Memory B cell (primary cell): ENCODE measurements around the gene CCDC183.
"Not testable (repeated sequence)": the region's sequence is repeated elsewhere in the genome, so short reads cannot be mapped to it uniquely, and the experiment has no call there.

Experiments
- ATAC-seq: fragments of 150-1000 bp; cut with Tn5 transposase; 2 replicates; pipeline ENCODE4 v1.10.0; 2021; ENCODE audit warnings: low read depth, mild to moderate bottlenecking, moderate library complexity
- DNase-seq, 2 donors: peaks; one replicate each; pipeline ENCODE4 v3.0.0; 2022; ENCODE audit warnings: low spot score in 2 of 2
- H3K27ac Mint-ChIP-seq: one replicate; pipeline ENCODE4 v1.8.0; 2022; ENCODE audit warnings: mild to moderate bottlenecking, moderate library complexity, mixed read lengths
- H3K27me3 Mint-ChIP-seq: one replicate; pipeline ENCODE4 v1.8.0; 2022; ENCODE audit warnings: mixed read lengths
- H3K36me3 Mint-ChIP-seq: one replicate; pipeline ENCODE4 v1.8.0; 2022; ENCODE audit warnings: mild to moderate bottlenecking, mixed read lengths
- H3K4me1 Mint-ChIP-seq: one replicate; pipeline ENCODE4 v1.8.0; 2022; ENCODE audit warnings: mixed read lengths
- H3K4me3 Mint-ChIP-seq: one replicate; pipeline ENCODE4 v1.8.0; 2022; ENCODE audit warnings: mild to moderate bottlenecking, moderate library complexity, mixed read lengths
- H3K9me3 Mint-ChIP-seq: one replicate; pipeline ENCODE4 v1.8.0; 2022; ENCODE audit warnings: mixed read lengths

The CCDC183 gene

GRCh38 chr9:136765041-136765440 lies 31.1 kb upstream of the CCDC183 start:
- DNase-seq (no peak), ATAC-seq (no peak)
- Mint-ChIP-seq H3K27me3 (peaks cover 4% of the 10 kb centered on the region), H3K9me3 (no peaks in the 10 kb centered on the region), H3K4me3 (no peak overlapping the region), H3K4me1 (peaks cover 31% of the 10 kb centered on the region), H3K36me3 (no peaks in the 10 kb centered on the region), H3K27ac (peak overlapping the region; percentile 93)

GRCh38 chr9:136765745-136766409 lies 30.3 kb upstream of the CCDC183 start:
- DNase-seq (peak in 1 of 2 donors; percentile 57), ATAC-seq (peak; percentile 68)
- not testable (repeated sequence) for H3K27me3 Mint-ChIP-seq, H3K9me3 Mint-ChIP-seq, H3K36me3 Mint-ChIP-seq
- H3K4me1 Mint-ChIP-seq: peaks cover 29% of the 10 kb centered on the region
- peak overlapping the region; percentile 93 for H3K27ac Mint-ChIP-seq
- peak overlapping the region; percentile 65 for H3K4me3 Mint-ChIP-seq

GRCh38 chr9:136766410-136767120 lies 29.6 kb upstream of the CCDC183 start:
- Mint-ChIP-seq H3K4me1 (peaks cover 28% of the 10 kb centered on the region), H3K27ac (peak overlapping the region; percentile 93), H3K4me3 (peak overlapping the region; percentile 62)
- peak; percentile 75 to 77 for DNase-seq
- not testable (repeated sequence) for H3K9me3 Mint-ChIP-seq, H3K36me3 Mint-ChIP-seq, H3K27me3 Mint-ChIP-seq
- peak; percentile 30 for ATAC-seq

- ATAC-seq: no peak
These were observed 26.4 kb upstream of the CCDC183 start for GRCh38 chr9:136769710-136770191.

GRCh38 chr9:136771907-136772415 lies 24.2 kb upstream of the CCDC183 start:
- peaks cover 12% of the 10 kb centered on the region for H3K27me3 Mint-ChIP-seq
- no peak overlapping the region for H3K27ac Mint-ChIP-seq
- H3K36me3 Mint-ChIP-seq: no peaks in the 10 kb centered on the region
- H3K4me3 Mint-ChIP-seq: no peak overlapping the region
- H3K4me1 Mint-ChIP-seq: peaks cover 17% of the 10 kb centered on the region
- no peak for ATAC-seq
- no peak for DNase-seq
- no peaks in the 10 kb centered on the region for H3K9me3 Mint-ChIP-seq

More at GRCh38 chr9:136769710-136770191, 26.4 kb upstream of the CCDC183 start:
- H3K9me3 Mint-ChIP-seq: no peaks in the 10 kb centered on the region
- H3K4me1 Mint-ChIP-seq: peaks cover 33% of the 10 kb centered on the region
- H3K27ac Mint-ChIP-seq: peak overlapping the region; percentile 68
- H3K27me3 Mint-ChIP-seq: peaks cover 10% of the 10 kb centered on the region
- H3K4me3 Mint-ChIP-seq: peak overlapping the region; percentile 68
- no peak for DNase-seq
- H3K36me3 Mint-ChIP-seq: no peaks in the 10 kb centered on the region

GRCh38 chr9:136773386-136774044 lies 22.6 kb upstream of the CCDC183 start:
- H3K27me3 Mint-ChIP-seq: peaks cover 20% of the 10 kb centered on the region
- peak; percentile 90 for ATAC-seq
- H3K4me1 Mint-ChIP-seq: peaks cover 10% of the 10 kb centered on the region
- no peaks in the 10 kb centered on the region for H3K36me3 Mint-ChIP-seq
- no peak overlapping the region for H3K4me3 Mint-ChIP-seq
- H3K9me3 Mint-ChIP-seq: no peaks in the 10 kb centered on the region
- no peak overlapping the region for H3K27ac Mint-ChIP-seq
- no peak for DNase-seq

- Mint-ChIP-seq H3K4me1 (peaks cover 13% of the 10 kb centered on the region), H3K27me3 (peaks cover 26% of the 10 kb centered on the region), H3K4me3 (no peak overlapping the region), H3K9me3 (no peaks in the 10 kb centered on the region), H3K27ac (no peak overlapping the region), H3K36me3 (no peaks in the 10 kb centered on the region)
- DNase-seq (no peak), ATAC-seq (no peak)
These were observed 21.6 kb upstream of the CCDC183 start for GRCh38 chr9:136774416-136775045.

GRCh38 chr9:136775191-136775590 lies 20.9 kb upstream of the CCDC183 start:
- DNase-seq (no peak), ATAC-seq (no peak)
- Mint-ChIP-seq H3K27ac (no peak overlapping the region), H3K27me3 (peaks cover 22% of the 10 kb centered on the region), H3K36me3 (no peaks in the 10 kb centered on the region), H3K4me1 (peaks cover 8% of the 10 kb centered on the region), H3K9me3 (no peaks in the 10 kb centered on the region), H3K4me3 (no peak overlapping the region)

- no peak for ATAC-seq
- Mint-ChIP-seq H3K4me1 (peaks cover 8% of the 10 kb centered on the region), H3K9me3 (no peaks in the 10 kb centered on the region), H3K27me3 (peaks cover 20% of the 10 kb centered on the region), H3K27ac (no peak overlapping the region), H3K4me3 (no peak overlapping the region), H3K36me3 (no peaks in the 10 kb centered on the region)
- DNase-seq: no peak
These were observed 19.2 kb upstream of the CCDC183 start for GRCh38 chr9:136776947-136777346.

GRCh38 chr9:136777359-136777758 lies 18.8 kb upstream of the CCDC183 start:
- no peaks in the 10 kb centered on the region for H3K9me3 Mint-ChIP-seq
- no peak overlapping the region for H3K4me3 Mint-ChIP-seq
- no peak for ATAC-seq
- H3K27me3 Mint-ChIP-seq: peaks cover 20% of the 10 kb centered on the region
- peaks cover 8% of the 10 kb centered on the region for H3K4me1 Mint-ChIP-seq
- H3K36me3 Mint-ChIP-seq: no peaks in the 10 kb centered on the region
- H3K27ac Mint-ChIP-seq: no peak overlapping the region
- no peak for DNase-seq

GRCh38 chr9:136779808-136780207 lies 16.3 kb upstream of the CCDC183 start:
- DNase-seq: no peak

GRCh38 chr9:136782452-136782851 lies 13.7 kb upstream of the CCDC183 start:
- H3K27ac Mint-ChIP-seq: no peak overlapping the region
- no peak overlapping the region for H3K4me3 Mint-ChIP-seq
- no peak for ATAC-seq
- peaks cover 8% of the 10 kb centered on the region for H3K4me1 Mint-ChIP-seq
- H3K27me3 Mint-ChIP-seq: peaks cover 13% of the 10 kb centered on the region
- DNase-seq: no peak
- no peaks in the 10 kb centered on the region for H3K36me3 Mint-ChIP-seq
- H3K9me3 Mint-ChIP-seq: no peaks in the 10 kb centered on the region

More at GRCh38 chr9:136779808-136780207, 16.3 kb upstream of the CCDC183 start:
- no peak for ATAC-seq
- peaks cover 5% of the 10 kb centered on the region for H3K4me1 Mint-ChIP-seq
- H3K36me3 Mint-ChIP-seq: no peaks in the 10 kb centered on the region
- no peak overlapping the region for H3K27ac Mint-ChIP-seq
- H3K27me3 Mint-ChIP-seq: peaks cover 16% of the 10 kb centered on the region
- no peaks in the 10 kb centered on the region for H3K9me3 Mint-ChIP-seq
- no peak overlapping the region for H3K4me3 Mint-ChIP-seq

- no peaks in the 10 kb centered on the region for H3K9me3 Mint-ChIP-seq
- no peak overlapping the region for H3K27ac Mint-ChIP-seq
- H3K27me3 Mint-ChIP-seq: no peaks in the 10 kb centered on the region
- H3K4me1 Mint-ChIP-seq: peaks cover 13% of the 10 kb centered on the region
- ATAC-seq: peak; percentile 51
- H3K4me3 Mint-ChIP-seq: no peak overlapping the region
- no peaks in the 10 kb centered on the region for H3K36me3 Mint-ChIP-seq
- DNase-seq: no peak
These were observed 11.7 kb upstream of the CCDC183 start for GRCh38 chr9:136784249-136784996.
